ENCODE measurements around the gene GRM4.

DNA sequence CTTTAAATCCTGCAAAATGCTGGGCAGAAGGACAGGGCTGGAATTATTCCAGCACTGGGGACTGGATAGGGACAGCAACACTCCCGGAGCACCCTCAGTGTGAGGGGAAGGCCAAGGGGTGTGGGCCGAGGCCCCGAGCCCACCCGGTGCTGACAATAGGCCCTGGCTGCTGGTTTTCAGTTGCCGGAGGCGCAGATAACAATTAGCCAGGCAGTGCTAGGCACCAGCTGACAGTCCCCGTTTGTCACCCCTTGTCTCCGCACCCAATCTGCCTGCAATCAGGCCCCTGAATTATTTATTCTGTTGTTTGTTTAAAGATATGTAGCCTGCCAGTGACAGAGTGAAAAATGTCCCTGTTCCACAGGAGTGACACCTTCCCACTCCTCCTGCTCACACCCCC, 120.0 kb downstream of the GRM4 start:
- TF ChIP-seq CTCF (IDR thresholded peaks at IDR 0.05) (no peak), EZH2phosphoT487 (IDR thresholded peaks at IDR 0.05) (no peak)
